H1 (cell line): ENCODE measurements around the gene EYA2. TPM values are rescaled to one million over a fixed set of nuclear protein-coding genes. Genes with fewer than 3 reads are reported as not detected.

Experiments
- CTCF ChIA-PET: fragments of 300-600 bp; sonication (Branson Sonifier 250); formaldehyde crosslinking; loops from one replicate; lab custom pipeline; 2021; ENCODE audit not compliant: partially characterized antibody; lab: Charles Lee
- POLR2A ChIA-PET: fragments of 300-600 bp; sonication (Branson Sonifier 250); formaldehyde crosslinking; loops from one replicate; lab custom pipeline; 2021; ENCODE audit warnings: inconsistent platforms; ENCODE audit not compliant: partially characterized antibody; lab: Charles Lee
- DNase-seq, 2 experiments: peaks; one replicate each; pipeline versions ENCODE4 v3.0.0 to v3.0.0-alpha.2; 2010 to 2022; ENCODE audit warnings: low spot score in 2 of 2, low read depth in 1 of 2, mixed read lengths in 1 of 2
- FAIRE-seq: peaks from 2 replicates; lab custom pipeline; 2011; peaks lifted over from hg19 to GRCh38; lab: Jason Lieb, UNC
- H2AFZ ChIP-seq: 2 replicates; pipeline ENCODE4 v1.8.1; 2012; ENCODE audit warnings: low read length, inconsistent platforms
- H2AK5ac ChIP-seq: 2 replicates; pipeline ENCODE4 v1.6.1; 2013; ENCODE audit warnings: low read depth, low read length
- H2BK120ac ChIP-seq: replicated peaks from 2 replicates; pipeline ENCODE3; 2013; ENCODE audit warnings: low read depth, low read length, inconsistent platforms
- H2BK12ac ChIP-seq: 2 replicates; pipeline ENCODE4 v1.6.1; 2013; ENCODE audit warnings: low read depth, low read length
- H2BK15ac ChIP-seq: 2 replicates; pipeline ENCODE4 v1.6.1; 2013; ENCODE audit warnings: low read length
- H2BK20ac ChIP-seq: 2 replicates; pipeline ENCODE4 v1.6.1; 2013; ENCODE audit warnings: low read length
- H2BK5ac ChIP-seq: 2 replicates; pipeline ENCODE4 v1.6.1; 2013; ENCODE audit warnings: low read depth, low read length
- H3K14ac ChIP-seq: 2 replicates; pipeline ENCODE4 v1.6.1; 2013; ENCODE audit warnings: inconsistent platforms; ENCODE audit not compliant: insufficient read length
- H3K18ac ChIP-seq: 2 replicates; pipeline ENCODE4 v1.6.1; 2013; ENCODE audit warnings: low read length; ENCODE audit errors: extremely low read depth
- H3K23ac ChIP-seq: 2 replicates; pipeline ENCODE4 v1.6.1; 2013; ENCODE audit warnings: inconsistent platforms; ENCODE audit not compliant: insufficient read length
- H3K23me2 ChIP-seq: 2 replicates; pipeline ENCODE4 v1.6.1; 2013; ENCODE audit warnings: low read depth, low read length
- H3K27ac ChIP-seq: 2 replicates; pipeline ENCODE4 v1.6.1; 2011; ENCODE audit warnings: low read depth, low read length, inconsistent platforms
- H3K27me3 ChIP-seq, 4 experiments: replicated peaks in 1 of 4; 1 replicate in 1 of 4; 2 replicates in 3 of 4; pipeline versions ENCODE4 v1.6.1 to v1.8.1; 2011 to 2013; ENCODE audit warnings: low read length in 3 of 4, mild to moderate bottlenecking in 3 of 4, inconsistent platforms in 2 of 4, mixed read lengths in 2 of 4, moderate library complexity in 1 of 4; ENCODE audit not compliant: control insufficient read depth in 3 of 4, insufficient read depth in 3 of 4; ENCODE audit errors: extremely low read depth in 1 of 4
- H3K36me3 ChIP-seq, 4 experiments: 2 replicates each; pipeline versions ENCODE4 v1.6.1 to v1.8.1; 2011 to 2013; ENCODE audit warnings: mild to moderate bottlenecking in 4 of 4, low read length in 3 of 4, moderate library complexity in 2 of 4, control low read depth in 1 of 4, inconsistent platforms in 1 of 4; ENCODE audit not compliant: insufficient read depth in 4 of 4, control insufficient read depth in 2 of 4
- H3K4ac ChIP-seq: replicated peaks from 2 replicates; pipeline ENCODE3; 2013; ENCODE audit warnings: low read length, low read depth, mixed read lengths, inconsistent platforms; ENCODE audit not compliant: insufficient read length
- H3K4me1 ChIP-seq, 4 experiments: replicated peaks in 1 of 4; 1 replicate in 1 of 4; 2 replicates in 3 of 4; pipeline versions ENCODE4 v1.6.1 to v1.8.1; 2011 to 2013; ENCODE audit warnings: low read length in 3 of 4, inconsistent platforms in 2 of 4, mixed read lengths in 1 of 4; ENCODE audit not compliant: insufficient read depth in 4 of 4, control insufficient read depth in 3 of 4
- H3K4me2 ChIP-seq, 2 experiments: 2 replicates each; pipeline versions ENCODE4 v1.6.1 to v1.8.1; 2011 to 2013; ENCODE audit warnings: low read depth in 2 of 2, low read length in 2 of 2, control low read depth in 1 of 2, inconsistent platforms in 1 of 2, mild to moderate bottlenecking in 1 of 2; ENCODE audit not compliant: insufficient read depth in 1 of 2
- H3K4me3 ChIP-seq, 4 experiments: fragments of 200-600, 300-600 bp in 1 of 4; sonication (generic), shearing (Covaris generic), sonication (Bioruptor Twin) in 1 of 4; 2 replicates each; pipeline versions ENCODE4 v1.5.1 to v1.8.1; 2011 to 2016; ENCODE audit warnings: low read length in 4 of 4, low read depth in 3 of 4, control low read depth in 2 of 4, inconsistent platforms in 2 of 4, mild to moderate bottlenecking in 2 of 4, mixed read lengths in 1 of 4, moderate library complexity in 1 of 4; ENCODE audit not compliant: insufficient read depth in 2 of 4; ENCODE audit errors: extremely low read depth in 1 of 4
- H3K56ac ChIP-seq: replicated peaks from 2 replicates; pipeline ENCODE3; 2013; ENCODE audit warnings: low read depth, mild to moderate bottlenecking, mixed read lengths, low read length, inconsistent platforms; ENCODE audit not compliant: insufficient read length
- H3K79me1 ChIP-seq: 2 replicates; pipeline ENCODE4 v1.6.1; 2013; ENCODE audit warnings: low read depth, low read length, control low read depth
- H3K79me2 ChIP-seq, 2 experiments: 2 replicates each; pipeline versions ENCODE4 v1.6.1 to v1.8.1; 2012 to 2013; ENCODE audit warnings: low read length in 2 of 2, mild to moderate bottlenecking in 2 of 2, inconsistent platforms in 1 of 2; ENCODE audit not compliant: insufficient read depth in 2 of 2, control insufficient read depth in 1 of 2
- H3K9ac ChIP-seq, 4 experiments: replicated peaks in 1 of 4; 1 replicate in 1 of 4; 2 replicates in 3 of 4; pipeline versions ENCODE4 v1.6.1 to v1.8.1; 2011 to 2013; ENCODE audit warnings: low read depth in 3 of 4, low read length in 3 of 4, control low read depth in 2 of 4, mild to moderate bottlenecking in 2 of 4, moderate library complexity in 2 of 4, inconsistent platforms in 1 of 4; ENCODE audit errors: extremely low read depth in 1 of 4
- H3K9me3 ChIP-seq, 2 experiments: 2 replicates each; pipeline versions ENCODE4 v1.6.1 to v1.8.1; 2012 to 2013; ENCODE audit warnings: mild to moderate bottlenecking in 2 of 2, moderate library complexity in 2 of 2, control low read depth in 1 of 2, inconsistent platforms in 1 of 2, low read depth in 1 of 2, low read length in 1 of 2, mixed read lengths in 1 of 2; ENCODE audit not compliant: insufficient read depth in 2 of 2
- H4K20me1 ChIP-seq, 2 experiments: replicated peaks in 1 of 2; 2 replicates each; pipeline versions ENCODE3 to v1.8.1; 2011 to 2013; ENCODE audit warnings: inconsistent platforms in 2 of 2, low read length in 2 of 2, mild to moderate bottlenecking in 1 of 2; ENCODE audit not compliant: insufficient read depth in 2 of 2, control insufficient read depth in 1 of 2
- H4K5ac ChIP-seq: 2 replicates; pipeline ENCODE4 v1.6.1; 2013; ENCODE audit warnings: low read length, low read depth, mixed read lengths, inconsistent platforms; ENCODE audit not compliant: insufficient read length
- H4K8ac ChIP-seq: 2 replicates; pipeline ENCODE4 v1.8.0; 2013; ENCODE audit warnings: mild to moderate bottlenecking, moderate library complexity, low read length, inconsistent platforms; ENCODE audit not compliant: insufficient read depth; ENCODE audit errors: extremely low read depth
- H4K91ac ChIP-seq: replicated peaks from 2 replicates; pipeline ENCODE3; 2013; ENCODE audit warnings: low read length, mixed read lengths, inconsistent platforms; ENCODE audit not compliant: insufficient read length
- CREB1 ChIP-seq: IDR thresholded peaks from 2 replicates; pipeline ENCODE4 v1.6.1; 2012; ENCODE audit warnings: inconsistent platforms
- EGR1 ChIP-seq: IDR thresholded peaks from 2 replicates; pipeline ENCODE4 v1.6.1; 2011; ENCODE audit warnings: low read depth, low read length, borderline replicate concordance
- RAD21 ChIP-seq, 2 experiments: IDR thresholded peaks in 1 of 2; conservative IDR thresholded peaks in 1 of 2; 2 replicates each; pipeline ENCODE4 v1.6.1; 2011; ENCODE audit warnings: low read depth in 2 of 2, low read length in 2 of 2, improper control_type of control experiment in 1 of 2, inconsistent platforms in 1 of 2, mild to moderate bottlenecking in 1 of 2, moderate library complexity in 1 of 2
- RBBP5 ChIP-seq: IDR thresholded peaks from 2 replicates; pipeline ENCODE4 v1.7.1; 2012; ENCODE audit warnings: low read depth, mild to moderate bottlenecking, inconsistent platforms, low read length, moderate library complexity, borderline replicate concordance
- SP2 ChIP-seq: IDR thresholded peaks from 2 replicates; pipeline ENCODE4 v1.6.1; 2012; ENCODE audit warnings: mild to moderate bottlenecking, low read length, inconsistent platforms
- WGBS, 2 experiments: shearing (Covaris generic) in 1 of 2; methylation state at CpG; one replicate each; pipeline versions ENCODE4 v1.1.6 to v1.1.7; 2013 to 2015; ENCODE audit warnings: low lambda C conversion rate in 2 of 2, mixed read lengths in 2 of 2, inconsistent platforms in 1 of 2, low coverage in 1 of 2, missing lambda C conversion rate in 1 of 2; ENCODE audit not compliant: insufficient replicate concordance in 2 of 2, insufficient coverage in 1 of 2, insufficient read length in 1 of 2; ENCODE audit errors: extremely low coverage in 1 of 2, missing lambda C conversion rate in 1 of 2; 5-methylcytosine and 5-hydroxymethylcytosine counted together
- long read RNA-seq, 2 experiments: library from RNA in 1 of 2; library from capped mRNA in 1 of 2; stranded (forward); transcript quantifications; one replicate each; pipeline ENCODE4 v2.0.0, GENCODE V29; 2021; ENCODE audit warnings: inconsistent platforms in 1 of 2
- polyA minus RNA-seq, 3 experiments: library from RNA; depleted of rRNA, polyadenylated mRNA; stranded (reverse); fragments of >200 nt; gene quantifications; 1 replicate in 2 of 3; 2 replicates in 1 of 3; pipeline ENCODE4 v1.2.3, GENCODE V29; 2011
- polyA plus RNA-seq, 7 experiments: library from polyadenylated mRNA; depleted of rRNA in 3 of 7; stranded (reverse) in 5 of 7; unstranded in 2 of 7; fragments of >200 nt in 5 of 7; fragments of 200-250 nt in 2 of 7; gene quantifications; 1 replicate in 5 of 7; 2 replicates in 1 of 7; 4 replicates in 1 of 7; pipeline versions ENCODE4 v1.2.1 to v1.2.3, GENCODE V29; 2011 to 2013; ENCODE audit warnings: missing spikeins in 2 of 7, mixed read lengths in 2 of 7
- total RNA-seq: library from RNA; stranded (reverse); fragmentation: NEBNext Ultra II Directional; extraction: Animal tissue kit (Norgen Biotek cat#: 25700); gene quantifications from 2 replicates; pipeline ENCODE4 v1.2.1, GENCODE V29; 2021

Gene EYA2, protein sequence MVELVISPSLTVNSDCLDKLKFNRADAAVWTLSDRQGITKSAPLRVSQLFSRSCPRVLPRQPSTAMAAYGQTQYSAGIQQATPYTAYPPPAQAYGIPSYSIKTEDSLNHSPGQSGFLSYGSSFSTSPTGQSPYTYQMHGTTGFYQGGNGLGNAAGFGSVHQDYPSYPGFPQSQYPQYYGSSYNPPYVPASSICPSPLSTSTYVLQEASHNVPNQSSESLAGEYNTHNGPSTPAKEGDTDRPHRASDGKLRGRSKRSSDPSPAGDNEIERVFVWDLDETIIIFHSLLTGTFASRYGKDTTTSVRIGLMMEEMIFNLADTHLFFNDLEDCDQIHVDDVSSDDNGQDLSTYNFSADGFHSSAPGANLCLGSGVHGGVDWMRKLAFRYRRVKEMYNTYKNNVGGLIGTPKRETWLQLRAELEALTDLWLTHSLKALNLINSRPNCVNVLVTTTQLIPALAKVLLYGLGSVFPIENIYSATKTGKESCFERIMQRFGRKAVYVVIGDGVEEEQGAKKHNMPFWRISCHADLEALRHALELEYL
- total RNA-seq (1.6 and 1.7 TPM in 2 replicates), polyA plus RNA-seq (2011; rRNA removed) (1.6 and 2.0 TPM in 2 replicates), polyA minus RNA-seq (2011; rRNA and poly(A)+ RNA removed) (1.9 and 3.7 TPM in 2 replicates)
- 1.8 TPM for polyA plus RNA-seq (2011; cell fraction: cytosol; rRNA removed)
- polyA plus RNA-seq (2011; cell fraction: nucleus; rRNA removed): 2.8 TPM
- 2.0 to 2.6 TPM (median 2.3 TPM) in 4 replicates for polyA plus RNA-seq (2012, experiment 1 of 2)
- 1.7 TPM for polyA plus RNA-seq (2012, experiment 2 of 2)
- polyA plus RNA-seq (2013, experiment 1 of 2): 1.1 TPM
- polyA plus RNA-seq (2013, experiment 2 of 2): 0.68 TPM
- 1.5 TPM for polyA minus RNA-seq (2011; cell fraction: cytosol; rRNA and poly(A)+ RNA removed)
- 1.9 TPM for polyA minus RNA-seq (2011; cell fraction: nucleus; rRNA and poly(A)+ RNA removed)
- long read RNA-seq, experiment 1, partial matches to known transcripts: 1 of 3 reads
- long read RNA-seq, experiment 1, other reads (novel, unspliced or antisense): 2 of 3 reads
- long read RNA-seq, experiment 2: 0 reads

DNA sequence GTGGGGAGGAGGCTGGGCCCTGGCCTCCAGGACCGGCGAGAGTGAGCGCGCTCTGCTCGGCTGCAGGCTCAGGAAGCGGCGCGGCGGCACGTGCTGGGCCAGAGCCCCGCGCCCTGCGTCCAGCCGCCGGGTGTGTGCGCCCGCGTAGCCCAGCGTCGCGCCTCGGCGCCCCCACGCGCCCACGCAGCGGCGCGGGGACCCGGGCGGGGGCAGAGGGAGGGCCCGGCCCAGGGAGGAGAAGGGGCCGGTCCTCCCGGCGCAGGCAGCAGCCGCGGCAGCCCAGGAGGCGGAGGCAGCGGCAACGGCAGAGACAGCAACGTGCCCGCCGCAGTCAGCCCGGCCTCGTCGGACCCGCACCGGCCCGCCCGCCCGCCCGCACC lies at the start of gene EYA2:
EYA2 (plus strand) TSS at position 265 of the 380 bp plus-strand sequence. CDS start 95,168 bp downstream, outside the sequence.
- Histone ChIP-seq H4K20me1 (no peaks in the 10 kb centered on the region), H3K79me2 (no peaks in the 10 kb centered on the region), H4K91ac (no peak within 1 kb of the TSS), H3K9ac (peak within 1 kb of the TSS in 1 of 4 experiments; percentile 37; a peak in 2 of 7 replicates), H2AK5ac (peak within 1 kb of the TSS; percentile 4; the same call in 1 of the 2 replicates), H2BK15ac (0 out of 2 replicates have a peak within 1 kb of the TSS, but pooled peaks have one; percentile 81), H3K56ac (no peak within 1 kb of the TSS), H3K4me3 (peak within 1 kb of the TSS; percentile 49 to 68 (median 62)), H3K27ac (no peak within 1 kb of the TSS), H3K23me2 (peaks cover 7% of the 10 kb centered on the region; the same call in 1 of the 2 replicates), H3K4ac (no peak within 1 kb of the TSS), H3K23ac (no peak within 1 kb of the TSS)
- ChIA-PET POLR2A (interaction anchor here (0.6 kb wide), 1 partner anchor 8 kb away, joined by 3 read pairs; no protein-coding TSS in a partner anchor), CTCF (interaction anchor here (1.1 to 1.7 kb wide), 2 partner anchors 94 to 137 kb away, joined by 3 to 5 read pairs; no protein-coding TSS in a partner anchor)
- FAIRE-seq: no peak
- WGBS, 2 experiments: 0% methylated on average over 1 of the region's 52 CpGs; no CpG with 5 or more reads in 1 of the 2 experiments
- TF ChIP-seq RBBP5: 0 out of 2 replicates have a peak, but pooled peaks have one; percentile 29
- no peak for TF ChIP-seq SP2
- TF ChIP-seq RAD21 (IDR thresholded peaks at IDR 0.05 in 1 of 2, conservative IDR thresholded peaks at IDR 0.05 in 1 of 2; ENCODE audit: low read depth in 2 of 2, low read length in 2 of 2): peak in 1 of 2 experiments; percentile 3; a peak in 1 of 4 replicates
- TF ChIP-seq EGR1: 0 out of 2 replicates have a peak, but pooled peaks have one; percentile 8
- no peak for TF ChIP-seq CREB1
- TF ChIP-seq, all 59 proteins: peak for 3
- no peak within 1 kb of the TSS for H4K5ac ChIP-seq
- no peak within 1 kb of the TSS for H2BK20ac ChIP-seq
- no peak within 1 kb of the TSS for H4K8ac ChIP-seq
- H3K36me3 ChIP-seq: no peaks in the 10 kb centered on the region
- H2BK5ac ChIP-seq: no peak within 1 kb of the TSS
- H2BK12ac ChIP-seq: no peak within 1 kb of the TSS; the same call in 1 of the 2 replicates
- peak within 1 kb of the TSS; percentile 72 for H2AFZ ChIP-seq
- no peak within 1 kb of the TSS; the same call in 1 of the 2 replicates for H3K18ac ChIP-seq
- H3K14ac ChIP-seq: no peak within 1 kb of the TSS
- 0 out of 4 replicates have a peak, but pooled peaks cover 0 to 3% of the 10 kb centered on the region in 2 experiments for H3K9me3 ChIP-seq
- H3K4me1 ChIP-seq: peaks cover 0 to 4% (median under 1%) of the 10 kb centered on the region in 4 experiments; a peak in 1 of 7 replicates
- DNase-seq: peak in 1 of 2 experiments; percentile 65
- no peaks in the 10 kb centered on the region for H3K79me1 ChIP-seq
- peaks cover 8 to 40% (median 25%) of the 10 kb centered on the region in 4 experiments for H3K27me3 ChIP-seq
- no peak within 1 kb of the TSS for H2BK120ac ChIP-seq
- H3K4me2 ChIP-seq: peak within 1 kb of the TSS; percentile 85 to 89
